GM12874 (cell line): ENCODE measurements around the gene SPATC1L.

Source experiments
- CTCF ChIP-seq: IDR thresholded peaks from 2 replicates; pipeline ENCODE4 v1.5.1; 2011; ENCODE audit warnings: low read depth, mild to moderate bottlenecking, control low read depth, low read length, moderate library complexity; ENCODE audit not compliant: insufficient read depth

The SPATC1L gene

GRCh38 chr21:46138383-46138970 is 45.8 kb downstream of the SPATC1L start:
- no peak for TF ChIP-seq CTCF

DNA sequence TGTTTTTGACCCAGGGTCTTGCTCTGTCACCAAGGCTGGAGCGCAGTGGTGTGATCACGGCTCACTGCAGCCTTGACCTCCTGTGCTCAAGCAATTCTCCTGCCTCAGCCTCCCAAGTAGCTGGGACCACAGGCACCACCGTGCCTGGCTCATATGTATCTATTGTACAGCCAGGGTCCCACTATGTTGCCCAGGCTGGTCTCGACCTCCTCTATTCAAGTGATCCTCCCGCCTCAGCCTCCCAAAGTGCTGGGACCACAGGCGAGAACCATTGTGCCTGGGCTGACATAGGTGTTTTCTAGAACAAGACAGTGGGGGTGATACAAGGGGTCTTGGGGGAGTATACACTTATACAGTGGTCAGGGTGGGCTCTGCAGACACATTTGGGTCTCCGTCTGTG is 46.4 kb downstream of the SPATC1L start:
- no peak for TF ChIP-seq CTCF

GRCh38 chr21:46136739-46137349 is 47.4 kb downstream of the SPATC1L start:
- TF ChIP-seq CTCF: no peak

DNA sequence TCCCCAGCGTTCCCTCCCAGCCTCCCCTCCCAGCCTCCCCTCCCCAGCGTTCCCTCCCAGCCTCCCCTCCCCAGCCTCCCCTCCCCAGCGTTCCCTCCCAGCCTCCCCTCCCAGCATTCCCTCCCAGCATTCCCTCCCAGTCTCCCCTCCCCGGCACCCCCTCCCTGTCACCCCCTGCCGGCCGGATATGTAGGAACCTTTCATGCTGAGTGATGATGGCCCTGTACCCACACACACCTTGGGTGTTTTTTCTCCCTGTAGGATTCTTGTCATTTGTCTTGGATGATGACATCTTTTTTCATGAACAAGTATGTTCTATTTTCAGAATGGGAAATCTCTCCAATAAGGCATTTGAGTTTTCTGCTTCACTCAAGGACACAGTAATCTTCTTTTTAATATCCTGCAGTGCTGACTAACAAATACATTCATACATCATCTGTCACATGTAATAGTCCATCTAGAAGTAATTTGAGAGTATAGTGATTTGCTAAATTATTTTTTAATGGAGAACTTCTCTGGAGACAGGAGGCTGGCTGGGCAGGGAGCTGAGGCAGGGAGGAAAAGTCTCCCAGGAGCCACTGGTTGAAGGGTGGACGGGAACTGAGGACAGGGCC is 48.4 kb downstream of the SPATC1L start:
- no peak for TF ChIP-seq CTCF

- TF ChIP-seq CTCF: no peak
Measured at GRCh38 chr21:46131838-46132651, 52.2 kb downstream of the SPATC1L start.

- no peak for TF ChIP-seq CTCF
Measured at GRCh38 chr21:46131588-46131837, 52.7 kb downstream of the SPATC1L start.

- no peak for TF ChIP-seq CTCF
Measured at GRCh38 chr21:46130831-46131587, 53.2 kb downstream of the SPATC1L start.
